GM21737 (cell line): ENCODE measurements around the gene RAB3C.
"Not testable (repeated sequence)": the region's sequence is repeated elsewhere in the genome, so short reads cannot be mapped to it uniquely, and the experiment has no call there.

Source experiments
- ATAC-seq: cut with Tn5 transposase; IDR thresholded peaks from one replicate; pipeline ENCODE4 v1.9.1; 2021; ENCODE audit warnings: mild to moderate bottlenecking, moderate library complexity; ENCODE audit not compliant: unreplicated experiment

The RAB3C gene

DNA sequence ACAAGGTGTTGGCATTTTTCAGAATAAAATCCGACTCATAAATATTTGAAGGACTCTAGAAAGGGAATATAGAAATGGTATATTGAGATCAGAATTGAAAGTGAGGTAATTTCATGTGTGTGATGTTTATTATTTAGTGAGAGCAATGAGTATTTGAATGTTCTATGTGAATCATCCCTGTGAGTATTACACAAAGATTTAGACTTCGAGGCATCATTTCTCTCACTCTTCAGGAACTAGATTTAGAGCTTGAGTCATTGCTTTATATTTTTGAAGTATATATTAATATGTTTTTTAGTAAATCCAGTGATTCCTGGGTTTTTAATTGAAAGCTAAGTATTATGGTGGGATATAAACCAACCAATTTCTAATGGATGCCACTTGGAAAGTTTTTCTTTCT is 91.2 kb downstream of the RAB3C start:
- no peak for ATAC-seq

DNA sequence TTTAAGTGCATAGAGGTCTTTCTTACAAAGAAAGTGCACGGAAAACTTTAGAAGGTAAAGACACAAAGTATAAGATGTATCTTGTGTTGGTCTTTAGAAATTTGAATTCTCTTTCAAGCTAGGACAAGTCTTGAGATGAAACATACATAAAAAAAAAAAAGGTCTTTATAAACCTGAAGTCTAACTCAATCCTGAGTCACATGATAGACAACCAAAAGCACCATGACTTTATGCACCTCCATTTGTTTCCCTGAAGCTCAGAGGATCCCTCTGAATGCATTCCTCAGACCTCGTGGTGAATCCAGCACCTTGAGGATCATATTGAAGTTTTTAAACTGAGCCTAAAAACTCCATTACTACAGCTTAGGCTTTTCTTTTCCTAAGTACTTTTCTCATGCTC is 91.8 kb downstream of the RAB3C start:
- no peak for ATAC-seq

DNA sequence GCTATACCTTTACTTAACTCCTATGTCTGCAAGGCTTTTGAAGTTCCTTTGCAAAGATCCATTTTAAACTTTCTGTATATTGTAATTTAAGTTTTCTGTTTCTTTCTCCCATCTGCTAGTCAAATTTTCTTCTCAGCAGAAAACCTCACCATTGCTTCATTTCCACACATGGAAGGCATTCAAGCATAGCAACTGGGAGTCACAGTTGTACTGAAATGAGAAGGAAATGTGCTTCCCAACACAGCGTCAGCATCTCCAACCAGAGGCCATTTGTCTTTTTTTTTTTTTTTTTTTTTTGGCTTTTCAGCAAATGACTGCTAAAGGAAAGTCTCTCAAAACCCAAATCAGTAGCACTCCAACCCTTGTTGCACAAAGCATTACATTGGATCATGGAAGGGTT is 92.5 kb downstream of the RAB3C start:
- ATAC-seq: no peak

DNA sequence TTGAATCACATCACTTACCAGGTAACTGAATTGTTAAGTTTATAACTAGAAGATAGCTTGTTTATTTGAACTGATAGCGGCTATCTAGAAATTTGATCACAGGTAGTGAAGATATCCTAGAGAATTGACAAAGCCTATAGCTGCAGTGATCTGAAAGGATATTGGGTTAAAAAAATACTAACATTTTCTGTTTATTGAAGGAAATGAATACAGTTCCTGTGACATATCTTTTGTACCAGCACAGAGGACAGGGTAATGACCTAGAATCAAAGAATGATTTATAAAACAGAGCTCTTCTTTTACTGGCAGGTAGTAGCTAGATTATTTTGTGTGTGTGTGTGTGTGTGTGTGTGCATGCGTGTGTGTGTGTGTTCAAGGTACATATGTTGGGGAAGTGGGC is 94.8 kb downstream of the RAB3C start:
- ATAC-seq: no peak

DNA sequence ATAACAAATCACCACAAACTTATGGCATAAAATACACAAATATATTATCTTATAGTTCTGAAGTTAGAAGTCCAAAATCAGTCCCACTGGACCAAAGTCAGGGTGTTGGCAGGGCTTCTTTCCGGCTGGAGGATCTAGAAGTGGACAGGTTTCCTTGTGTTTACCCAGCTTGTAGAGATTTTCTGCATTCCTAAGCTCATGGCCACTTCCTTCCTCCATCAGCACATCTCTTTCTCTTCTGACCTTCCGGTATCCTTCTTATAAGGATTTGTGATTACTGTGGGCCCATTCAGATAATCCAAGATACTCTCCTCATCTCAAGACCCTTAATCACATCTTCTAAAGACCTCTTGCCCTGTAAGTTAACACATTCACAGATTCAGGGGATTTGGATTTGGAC is 97.6 kb downstream of the RAB3C start:
- no peak for ATAC-seq

DNA sequence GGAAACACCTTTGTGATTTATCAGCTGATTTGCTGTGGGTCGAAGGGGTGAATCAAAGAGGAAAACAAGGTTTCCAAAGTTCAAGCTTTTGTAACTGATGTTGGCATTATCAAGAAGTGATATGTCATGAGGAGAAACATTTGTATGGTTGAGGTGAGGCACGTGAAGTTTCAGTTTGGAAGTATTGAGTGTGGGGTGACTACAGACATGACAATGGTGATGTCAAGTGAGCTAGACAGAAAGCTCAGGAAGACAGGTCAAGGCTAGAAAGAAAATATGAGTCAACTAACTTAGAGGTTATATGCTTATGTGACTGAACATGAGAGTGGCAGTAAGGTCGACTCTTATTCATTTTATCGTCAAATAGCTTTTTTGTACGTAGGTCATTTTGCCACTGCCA is 99.1 kb downstream of the RAB3C start:
- ATAC-seq: no peak

DNA sequence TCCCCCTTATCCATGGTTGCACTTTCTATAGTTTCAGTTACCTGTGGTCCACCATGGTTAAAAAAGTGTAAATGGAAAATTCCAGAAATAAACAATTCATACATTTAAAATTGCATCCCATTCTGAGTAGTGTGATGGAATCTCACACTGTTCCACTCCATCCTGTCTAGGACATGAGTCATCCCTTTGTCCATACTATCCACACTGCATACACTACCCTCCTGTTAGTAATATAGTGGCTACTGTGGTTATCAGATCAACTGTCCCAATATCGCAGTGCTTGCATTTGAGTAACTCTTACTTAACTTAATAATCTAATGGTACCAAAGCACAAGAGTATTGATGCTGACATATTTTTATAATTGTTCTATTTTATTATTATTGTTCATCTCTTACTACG is 100.7 kb downstream of the RAB3C start:
- ATAC-seq: no peak

DNA sequence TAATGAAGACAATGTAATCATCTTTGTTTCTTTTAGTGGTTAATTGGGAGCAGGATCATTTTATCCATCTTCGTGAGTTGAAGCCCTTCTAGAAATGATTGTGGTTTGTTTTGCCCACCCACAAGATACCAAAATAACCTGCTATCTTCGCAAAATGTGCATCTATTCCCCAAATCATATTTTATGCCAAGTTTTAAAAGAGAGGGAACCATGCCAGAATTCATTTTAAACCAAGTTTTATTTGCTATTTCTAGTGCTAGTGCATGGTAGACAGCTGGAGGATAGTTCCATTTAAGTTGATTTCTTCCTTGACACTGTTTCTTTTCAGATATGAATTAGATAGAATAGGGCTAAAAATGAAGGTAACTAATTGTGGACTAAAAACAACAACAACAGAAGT is 104.2 kb downstream of the RAB3C start:
- no peak for ATAC-seq

DNA sequence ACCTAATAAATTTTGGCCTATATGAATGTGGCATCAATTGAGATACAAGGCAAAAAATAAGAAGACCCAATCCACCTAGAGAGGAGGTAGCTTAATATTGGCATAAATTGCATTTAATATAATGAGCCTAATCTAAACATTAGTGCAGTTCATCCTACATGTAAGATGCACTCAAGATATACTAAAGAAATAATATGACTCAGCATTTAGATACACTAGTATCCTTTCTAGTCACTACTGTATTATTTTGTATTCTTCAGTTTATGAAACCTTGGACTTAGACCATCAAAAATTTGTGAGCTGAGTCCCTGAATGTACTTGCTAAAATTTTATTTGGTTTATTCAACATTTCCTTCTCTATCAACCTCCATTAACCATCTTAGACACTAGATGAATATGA is 104.7 kb downstream of the RAB3C start:
- no peak for ATAC-seq

DNA sequence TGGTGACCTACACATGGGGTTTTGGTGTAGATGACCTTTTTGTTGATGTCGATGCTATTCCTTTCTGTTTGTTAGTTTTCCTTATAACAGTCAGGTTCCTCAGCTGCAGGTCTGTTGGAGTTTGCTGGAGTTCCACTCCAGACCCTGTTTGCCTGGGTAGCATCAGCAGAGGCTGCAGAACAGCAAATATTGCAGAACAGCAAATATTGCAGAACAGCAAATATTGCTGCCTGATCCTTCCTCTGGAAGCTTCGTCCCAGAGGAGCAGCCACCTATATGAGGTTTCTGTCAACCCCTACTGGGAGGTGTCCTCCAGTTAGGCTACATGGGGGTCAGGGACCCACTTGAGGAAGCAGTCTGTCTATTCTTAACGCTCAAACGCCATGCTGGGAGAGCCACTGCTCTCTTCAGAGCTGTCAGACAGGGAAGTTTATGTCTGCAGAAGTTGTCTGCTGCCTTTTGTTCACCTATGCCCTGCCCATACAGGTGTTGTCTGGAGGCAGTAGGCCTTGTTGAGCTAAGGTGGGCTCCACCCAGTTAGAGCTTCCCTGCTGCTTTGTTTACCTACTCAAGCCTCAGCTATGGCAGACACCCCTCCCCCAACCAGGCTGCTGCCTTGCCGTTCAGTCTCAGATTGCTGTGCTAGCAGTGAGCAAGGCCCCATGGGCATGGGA is 116.3 kb downstream of the RAB3C start:
- not testable (repeated sequence) for ATAC-seq

DNA sequence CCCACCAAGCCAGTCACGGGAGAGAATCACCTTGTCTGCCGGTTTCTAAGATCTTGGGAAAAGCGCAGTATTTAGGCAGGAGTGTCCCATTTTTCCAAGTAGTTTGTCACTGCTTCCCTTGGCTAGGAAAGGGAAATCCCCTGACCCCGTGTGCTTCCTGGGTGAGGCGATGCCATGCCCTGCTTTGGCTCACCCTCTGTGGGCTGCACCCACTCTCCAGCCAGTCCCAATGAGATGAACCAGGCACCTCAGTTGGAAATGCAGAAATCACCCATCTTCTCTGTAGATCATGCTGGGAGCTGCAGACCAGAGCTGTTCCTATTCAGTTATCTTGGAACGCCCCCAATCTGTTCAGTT is 116.9 kb downstream of the RAB3C start:
- ATAC-seq: no peak

DNA sequence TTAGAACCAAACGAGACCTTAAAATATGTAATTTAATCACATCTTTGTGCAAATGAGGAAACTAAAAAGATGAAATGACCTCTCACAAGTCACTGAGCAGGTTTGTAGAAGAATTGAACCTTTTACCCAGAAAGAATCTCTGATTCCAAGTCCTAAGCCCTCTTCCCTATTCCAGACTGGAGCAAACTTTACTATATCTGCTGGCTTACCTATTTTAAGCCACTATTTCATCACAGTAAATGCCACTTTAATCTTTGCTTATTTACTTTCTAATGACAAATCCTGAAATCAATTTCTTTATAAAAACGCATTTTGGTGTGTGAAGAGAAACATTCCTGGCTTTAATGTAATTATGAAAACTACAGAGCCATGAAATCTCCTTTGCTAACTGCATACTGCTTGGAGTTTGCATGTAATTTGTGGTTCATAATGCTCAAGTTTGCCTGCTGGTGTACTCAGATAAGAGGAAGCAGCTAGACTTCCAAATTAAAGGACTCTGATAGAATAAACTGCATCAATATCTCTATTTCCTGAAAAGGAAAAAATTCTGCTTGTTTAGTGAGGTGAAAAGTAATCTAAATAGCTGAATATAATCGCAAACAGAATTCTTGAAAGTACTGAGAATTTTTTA is 121.2 kb downstream of the RAB3C start:
- ATAC-seq: no peak

DNA sequence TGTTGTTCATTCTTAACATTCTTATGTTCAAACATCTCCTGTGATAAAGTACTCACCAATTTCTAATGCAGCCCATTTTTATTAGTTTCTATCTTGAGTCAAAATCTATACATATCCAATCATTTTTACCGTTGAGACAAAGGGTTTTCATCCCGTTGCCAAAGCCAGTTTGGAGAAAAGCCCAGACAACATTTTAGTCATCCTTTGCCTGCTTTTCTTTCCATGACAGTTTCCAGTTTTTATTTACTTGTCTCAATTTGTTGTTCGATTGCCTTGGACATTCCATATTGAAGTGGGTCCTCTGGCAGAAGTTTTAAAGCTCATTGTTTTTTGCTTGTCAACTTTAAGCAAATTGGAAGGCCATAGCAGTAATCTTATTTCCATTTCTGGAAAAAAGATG is 123.9 kb downstream of the RAB3C start:
- ATAC-seq: no peak

DNA sequence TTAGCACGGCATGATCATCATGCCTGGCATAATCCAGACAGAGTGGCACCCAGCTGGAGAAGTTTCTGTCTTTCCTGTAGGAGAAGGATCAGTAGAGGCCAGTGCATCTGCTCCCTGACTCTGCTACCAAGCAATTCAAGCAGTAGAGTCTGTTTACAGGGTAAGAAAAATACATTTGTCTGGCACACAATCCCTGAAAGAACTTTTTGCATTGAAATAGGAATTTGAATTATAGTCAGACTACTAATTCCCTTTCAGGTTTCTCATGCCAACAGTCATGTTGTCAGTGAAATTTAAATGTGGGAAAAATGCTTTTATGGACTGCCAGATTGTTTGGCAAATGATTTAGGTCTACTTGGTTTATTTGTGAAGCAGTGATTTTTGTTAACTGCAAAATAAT is 125.6 kb downstream of the RAB3C start:
- ATAC-seq: no peak

DNA sequence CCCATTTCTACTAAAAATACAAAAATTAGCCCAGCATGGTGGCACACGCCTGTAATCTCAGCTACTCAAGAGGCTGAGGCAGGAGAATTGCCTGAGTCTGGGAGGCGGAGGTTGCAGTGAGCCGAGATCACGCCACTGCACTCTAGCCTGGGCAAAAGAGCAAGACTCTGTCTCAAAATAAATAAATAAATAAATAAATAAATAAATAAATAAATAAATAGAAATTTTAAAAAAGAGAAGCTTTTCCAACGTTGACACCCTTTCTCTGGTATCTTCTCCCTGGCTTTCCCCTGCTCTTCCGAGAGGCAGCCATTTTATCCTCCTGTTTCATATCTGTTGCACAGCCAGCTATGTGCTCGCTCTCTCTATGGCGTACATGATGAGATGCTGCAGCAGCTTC is 127.5 kb downstream of the RAB3C start:
- not testable (repeated sequence) for ATAC-seq

DNA sequence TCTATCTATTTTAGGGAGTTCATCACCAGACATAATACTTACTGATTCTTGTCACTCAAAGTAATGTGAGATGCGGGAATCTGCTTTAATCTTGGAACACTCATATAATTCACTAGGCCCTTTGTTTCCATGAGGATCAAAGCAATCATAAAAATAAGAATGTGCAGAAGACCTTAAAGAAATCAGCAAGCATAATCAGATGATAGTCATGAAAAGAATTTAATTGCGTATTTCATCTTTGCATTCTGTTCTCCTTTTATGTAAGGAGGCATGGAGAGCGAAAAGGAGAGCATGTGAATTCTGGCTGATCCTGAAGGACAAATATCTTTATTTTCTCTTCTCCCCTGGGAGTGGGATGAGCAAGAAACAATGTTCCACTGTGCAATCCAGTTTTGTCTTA is 128.0 kb downstream of the RAB3C start:
- ATAC-seq: no peak

DNA sequence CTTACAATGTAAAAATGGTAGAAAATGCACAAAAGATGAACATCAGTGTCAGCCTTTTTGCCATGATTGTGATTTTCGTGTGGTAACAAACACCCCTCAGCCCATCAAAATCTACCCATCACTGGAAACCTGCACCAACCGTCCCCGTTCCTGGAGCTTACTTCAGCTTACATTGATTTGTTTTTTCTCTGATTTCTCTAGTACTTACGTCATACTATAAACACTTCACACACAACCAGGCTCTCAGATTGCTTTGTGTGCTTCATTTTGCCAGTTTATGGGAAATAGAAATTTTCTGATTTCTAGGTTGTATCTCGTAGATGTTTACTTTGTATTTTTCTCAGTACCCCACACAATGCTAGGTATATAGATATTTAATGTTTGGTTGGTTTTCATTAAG is 129.1 kb downstream of the RAB3C start:
- no peak for ATAC-seq

DNA sequence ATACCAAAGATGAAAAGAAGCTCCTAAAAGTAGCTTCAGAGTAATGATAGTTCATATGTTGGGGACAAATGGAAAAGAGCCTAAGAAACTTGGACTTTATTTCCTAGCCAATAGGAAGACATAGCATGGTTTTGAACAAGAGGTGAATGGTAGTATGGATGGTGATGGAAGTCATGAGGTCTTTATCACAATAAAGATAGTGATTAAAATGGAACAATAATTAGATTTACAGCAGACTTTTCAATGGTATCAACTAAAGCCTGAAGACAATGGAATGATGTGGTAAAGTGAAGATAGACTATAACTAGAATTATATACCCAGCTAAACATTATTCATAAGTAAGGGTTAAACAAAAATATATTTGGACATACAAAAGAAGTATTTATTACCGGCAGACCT is 131.2 kb downstream of the RAB3C start:
- ATAC-seq: no peak

DNA sequence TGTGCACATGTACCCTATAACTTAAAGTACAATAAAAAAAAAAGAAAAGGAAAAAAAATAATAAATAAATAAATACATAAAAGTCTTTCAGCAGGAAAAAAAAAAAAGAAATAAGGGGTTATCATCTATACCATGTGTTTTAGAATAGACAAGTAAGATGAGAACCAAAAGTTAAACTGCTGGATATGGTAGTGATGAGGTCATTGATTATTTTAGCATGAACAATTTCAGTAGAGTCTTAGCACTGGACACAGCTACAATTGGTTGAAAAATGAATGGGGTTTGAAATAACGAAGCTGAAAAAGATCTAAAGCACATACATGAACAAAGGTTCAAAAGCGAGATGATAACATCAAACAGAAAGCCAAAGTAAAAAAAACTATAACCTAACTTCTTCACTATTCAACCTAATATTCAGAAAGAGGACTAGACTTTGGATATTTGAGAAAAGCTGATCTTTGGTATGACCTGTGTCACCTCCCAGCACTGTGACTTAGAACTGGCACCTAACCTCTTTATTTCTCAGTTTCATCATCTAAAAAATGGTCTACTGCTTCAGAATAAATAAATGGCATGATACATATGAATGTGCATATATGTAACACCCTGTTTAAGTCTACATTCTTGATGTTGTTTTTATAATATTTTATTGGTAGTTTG is 133.3 kb downstream of the RAB3C start:
- no peak for ATAC-seq

DNA sequence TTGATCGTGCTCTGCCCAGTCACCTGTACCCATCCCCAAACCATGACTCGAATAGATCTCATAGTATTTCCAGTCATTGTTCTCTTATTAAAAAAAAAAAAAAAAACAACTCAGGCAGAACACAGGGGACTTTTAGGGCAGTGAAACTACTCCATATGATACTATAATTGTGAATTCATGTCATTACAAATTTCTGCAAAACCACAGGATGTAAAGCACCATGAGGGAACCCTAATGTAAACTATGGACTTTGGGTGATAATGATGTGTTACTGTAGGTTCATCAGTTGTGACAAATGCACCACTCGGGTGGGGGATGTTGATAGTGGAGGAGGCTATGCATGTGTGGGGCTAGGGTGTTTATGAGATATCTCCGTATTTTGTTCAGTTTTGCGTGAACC is 133.8 kb downstream of the RAB3C start:
- no peak for ATAC-seq

DNA sequence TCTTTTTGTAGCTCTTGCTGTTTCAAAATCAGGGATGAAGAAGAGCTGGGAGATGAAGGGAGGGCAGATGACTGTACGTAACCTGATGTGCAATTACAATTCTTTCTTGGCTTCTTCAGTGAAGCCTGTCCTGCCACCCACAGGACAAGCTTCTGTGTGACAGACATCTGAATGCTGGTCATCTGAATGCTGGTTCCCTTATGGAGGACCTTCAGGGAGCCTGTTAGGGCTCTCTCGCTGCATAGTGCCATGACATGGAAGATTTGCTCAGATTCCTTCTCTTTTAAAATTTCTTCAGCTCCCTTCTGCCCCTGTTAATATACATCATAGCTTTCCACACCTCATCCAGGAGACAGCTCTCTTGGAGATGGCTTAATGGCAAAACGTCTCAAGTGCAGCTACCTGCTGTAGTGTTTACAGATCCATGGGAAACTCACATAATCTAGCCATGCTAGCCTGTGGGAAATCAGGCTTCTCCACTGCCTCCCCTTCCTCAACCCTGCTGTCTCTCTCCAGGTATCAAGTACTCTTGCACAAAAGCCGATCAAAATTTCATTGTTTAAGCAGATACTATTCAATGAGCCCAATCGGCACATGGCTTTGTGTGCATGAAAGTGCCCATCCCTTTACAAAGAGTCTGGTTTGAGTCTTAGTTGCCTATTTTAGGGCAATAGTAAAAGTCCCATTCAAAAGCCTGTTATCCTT is 134.6 kb downstream of the RAB3C start:
- no peak for ATAC-seq
